Measurements from ENCODE around the gene LRRD1. TPM values are rescaled to one million over a fixed set of nuclear protein-coding genes. Genes with fewer than 3 reads are reported as not detected.
"Not testable (repeated sequence)": the region's sequence is repeated elsewhere in the genome, so short reads cannot be mapped to it uniquely, and the experiment has no call there.

Gene LRRD1
- total RNA-seq, 4 donors from 2014 or later: 0.57 TPM; not detected in 3

DNA sequence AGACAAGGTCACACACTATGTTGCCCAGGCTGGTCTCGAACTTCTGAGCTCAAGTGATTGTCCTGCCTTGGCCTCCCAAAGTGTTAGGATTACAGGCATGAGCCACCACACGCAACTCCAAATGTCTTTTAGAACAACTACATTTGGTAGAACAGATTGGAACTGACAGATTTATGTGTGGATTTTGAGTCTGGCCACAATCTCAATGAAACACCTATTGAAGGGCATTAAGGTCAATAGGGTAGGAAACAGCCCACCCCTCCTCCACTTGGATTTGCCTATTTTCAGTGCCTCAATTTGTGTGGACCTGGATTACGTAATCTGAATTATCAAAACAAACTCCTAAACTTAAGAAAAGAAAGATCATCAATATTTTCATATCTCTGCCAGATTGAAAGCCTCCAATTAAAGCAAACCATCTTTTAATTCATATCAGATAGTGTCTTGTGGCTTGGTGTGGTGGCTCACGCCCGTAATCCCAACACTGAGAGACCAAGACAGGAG is 29.2 kb downstream of the LRRD1 start:
- no peak for DNase-seq
- Histone ChIP-seq H3K4me3 (no peak overlapping the region), H3K27me3 (no peaks in the 10 kb centered on the region), H3K36me3 (no peaks in the 10 kb centered on the region), H3K27ac (no peak overlapping the region), H3K4me1 (no peaks in the 10 kb centered on the region), H3K9me3 (no peaks in the 10 kb centered on the region)
- TF ChIP-seq, protein P1, sequence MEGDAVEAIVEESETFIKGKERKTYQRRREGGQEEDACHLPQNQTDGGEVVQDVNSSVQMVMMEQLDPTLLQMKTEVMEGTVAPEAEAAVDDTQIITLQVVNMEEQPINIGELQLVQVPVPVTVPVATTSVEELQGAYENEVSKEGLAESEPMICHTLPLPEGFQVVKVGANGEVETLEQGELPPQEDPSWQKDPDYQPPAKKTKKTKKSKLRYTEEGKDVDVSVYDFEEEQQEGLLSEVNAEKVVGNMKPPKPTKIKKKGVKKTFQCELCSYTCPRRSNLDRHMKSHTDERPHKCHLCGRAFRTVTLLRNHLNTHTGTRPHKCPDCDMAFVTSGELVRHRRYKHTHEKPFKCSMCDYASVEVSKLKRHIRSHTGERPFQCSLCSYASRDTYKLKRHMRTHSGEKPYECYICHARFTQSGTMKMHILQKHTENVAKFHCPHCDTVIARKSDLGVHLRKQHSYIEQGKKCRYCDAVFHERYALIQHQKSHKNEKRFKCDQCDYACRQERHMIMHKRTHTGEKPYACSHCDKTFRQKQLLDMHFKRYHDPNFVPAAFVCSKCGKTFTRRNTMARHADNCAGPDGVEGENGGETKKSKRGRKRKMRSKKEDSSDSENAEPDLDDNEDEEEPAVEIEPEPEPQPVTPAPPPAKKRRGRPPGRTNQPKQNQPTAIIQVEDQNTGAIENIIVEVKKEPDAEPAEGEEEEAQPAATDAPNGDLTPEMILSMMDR (IDR thresholded peaks at IDR 0.05): no peak
- no peak for TF ChIP-seq POLR2A (IDR thresholded peaks at IDR 0.05)

DNA sequence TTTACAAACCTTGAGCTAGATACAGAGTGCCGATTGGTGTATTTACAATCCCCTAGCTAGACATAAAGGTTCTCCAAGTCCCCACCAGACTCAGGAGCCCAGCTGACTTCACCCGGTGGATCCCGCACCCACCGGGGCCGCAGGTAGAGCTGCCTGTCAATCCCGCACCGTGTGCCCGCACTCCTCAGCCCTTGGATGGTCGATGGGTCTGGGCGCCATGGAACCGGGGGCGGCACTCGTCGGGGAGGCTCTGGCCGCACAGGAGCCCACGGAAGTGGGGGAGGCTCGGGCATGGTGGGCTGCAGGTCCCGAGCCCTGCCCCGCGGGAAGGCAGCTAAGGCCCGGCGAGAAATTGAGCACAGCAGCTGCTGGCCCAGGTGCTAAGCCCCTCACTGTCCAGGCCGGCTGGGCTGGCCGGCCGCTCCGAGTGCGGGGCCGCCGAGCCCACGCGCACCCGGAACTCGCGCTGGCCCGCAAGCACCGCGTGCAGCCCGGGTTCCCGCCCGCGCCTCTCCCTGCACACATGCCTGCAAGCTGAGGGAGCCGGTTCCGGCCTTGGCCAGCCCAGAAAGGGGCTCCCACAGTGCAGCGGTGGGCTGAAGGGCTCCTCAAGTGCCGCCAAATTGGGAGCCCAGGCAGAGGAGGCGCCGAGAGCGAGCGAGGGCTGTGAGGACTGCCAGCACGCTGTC is 35.6 kb downstream of the LRRD1 start:
- not testable (repeated sequence) for H3K27me3 ChIP-seq, H3K4me1 ChIP-seq, H3K9me3 ChIP-seq, H3K27ac ChIP-seq, DNase-seq, H3K4me3 ChIP-seq, H3K36me3 ChIP-seq

DNA sequence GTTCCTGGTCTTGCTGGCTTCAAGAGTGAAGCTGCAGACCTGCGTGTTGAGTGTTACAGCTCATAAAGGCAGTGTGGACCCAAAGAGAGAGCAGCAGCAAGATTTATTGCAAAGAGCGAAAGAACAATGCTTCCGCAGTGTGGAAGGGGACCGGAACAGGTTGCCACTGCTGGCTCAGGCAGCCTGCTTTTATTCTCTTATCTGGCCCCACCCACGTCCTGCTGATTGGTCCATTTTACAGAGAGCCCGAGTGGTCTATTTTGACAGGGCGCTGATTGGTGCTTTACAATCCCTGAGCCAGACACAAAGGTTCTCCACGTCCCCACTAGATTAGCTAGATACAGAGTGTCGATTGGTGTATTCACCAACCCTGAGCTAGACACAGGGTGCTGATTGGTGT is 36.2 kb downstream of the LRRD1 start:
- not testable (repeated sequence) for H3K36me3 ChIP-seq, H3K4me1 ChIP-seq, H3K9me3 ChIP-seq

DNA sequence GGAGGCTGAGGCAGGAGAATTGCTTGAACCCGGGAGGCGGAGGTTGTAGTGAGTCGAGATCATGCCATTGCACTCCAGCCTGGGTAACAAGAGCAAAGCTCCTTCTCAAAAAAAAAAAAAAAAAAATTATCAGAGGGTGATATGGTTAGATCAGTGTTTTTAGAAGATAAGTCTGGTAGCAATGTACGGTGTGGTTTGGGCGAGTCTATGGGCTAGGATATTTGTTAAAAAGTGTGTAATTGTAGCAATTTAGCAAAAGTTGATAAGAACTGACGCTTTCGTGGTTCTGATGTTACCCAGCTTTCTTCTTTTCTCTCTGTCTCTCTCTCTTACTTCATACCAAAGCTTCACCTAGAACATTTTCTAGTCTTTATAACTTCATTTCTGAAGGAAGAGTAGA is 37.8 kb downstream of the LRRD1 start:
- DNase-seq: no peak
- no peaks in the 10 kb centered on the region for H3K4me1 ChIP-seq
- H3K27me3 ChIP-seq: no peaks in the 10 kb centered on the region
- no peaks in the 10 kb centered on the region for H3K36me3 ChIP-seq
- H3K27ac ChIP-seq: no peak overlapping the region
- H3K9me3 ChIP-seq: no peaks in the 10 kb centered on the region
- no peak overlapping the region for H3K4me3 ChIP-seq
- no peak for TF ChIP-seq POLR2A (IDR thresholded peaks at IDR 0.05)

More for the DNA sequence above, 36.2 kb downstream of the LRRD1 start:
- H3K27me3 ChIP-seq, H3K27ac ChIP-seq, DNase-seq, H3K4me3 ChIP-seq: not testable (repeated sequence)

DNA sequence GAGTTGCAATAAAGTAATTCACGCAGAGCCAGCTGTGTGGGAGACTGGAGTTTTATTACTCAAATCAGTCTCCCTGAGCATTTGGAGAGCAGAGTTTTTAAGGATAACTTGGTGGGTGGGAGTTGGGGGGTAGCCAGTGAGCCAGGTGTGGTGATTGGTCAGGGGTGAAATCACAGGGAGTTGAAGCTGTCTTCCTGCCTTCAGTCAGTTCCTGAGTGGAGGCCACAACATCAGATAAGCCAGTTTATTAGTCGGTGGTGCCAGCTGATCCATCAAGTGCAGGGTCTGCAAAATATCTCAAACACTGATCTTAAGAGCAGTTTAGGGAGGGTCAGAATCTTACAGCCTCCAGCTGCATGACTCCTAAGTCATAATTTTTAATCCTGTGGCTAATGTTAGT is 41.4 kb downstream of the LRRD1 start:
- peaks cover 0 to 4% (median 2%) of the 10 kb centered on the region in 4 donors for H3K4me1 ChIP-seq
- no peak overlapping the region for H3K27ac ChIP-seq
- H3K4me3 ChIP-seq: no peak overlapping the region
- H3K27me3 ChIP-seq: no peaks in the 10 kb centered on the region
- H3K9me3 ChIP-seq: no peaks in the 10 kb centered on the region
- TF ChIP-seq, protein P1 (IDR thresholded peaks at IDR 0.05): no peak
- no peak for TF ChIP-seq POLR2A (IDR thresholded peaks at IDR 0.05)
- H3K36me3 ChIP-seq: no peaks in the 10 kb centered on the region
- DNase-seq: no peak

DNA sequence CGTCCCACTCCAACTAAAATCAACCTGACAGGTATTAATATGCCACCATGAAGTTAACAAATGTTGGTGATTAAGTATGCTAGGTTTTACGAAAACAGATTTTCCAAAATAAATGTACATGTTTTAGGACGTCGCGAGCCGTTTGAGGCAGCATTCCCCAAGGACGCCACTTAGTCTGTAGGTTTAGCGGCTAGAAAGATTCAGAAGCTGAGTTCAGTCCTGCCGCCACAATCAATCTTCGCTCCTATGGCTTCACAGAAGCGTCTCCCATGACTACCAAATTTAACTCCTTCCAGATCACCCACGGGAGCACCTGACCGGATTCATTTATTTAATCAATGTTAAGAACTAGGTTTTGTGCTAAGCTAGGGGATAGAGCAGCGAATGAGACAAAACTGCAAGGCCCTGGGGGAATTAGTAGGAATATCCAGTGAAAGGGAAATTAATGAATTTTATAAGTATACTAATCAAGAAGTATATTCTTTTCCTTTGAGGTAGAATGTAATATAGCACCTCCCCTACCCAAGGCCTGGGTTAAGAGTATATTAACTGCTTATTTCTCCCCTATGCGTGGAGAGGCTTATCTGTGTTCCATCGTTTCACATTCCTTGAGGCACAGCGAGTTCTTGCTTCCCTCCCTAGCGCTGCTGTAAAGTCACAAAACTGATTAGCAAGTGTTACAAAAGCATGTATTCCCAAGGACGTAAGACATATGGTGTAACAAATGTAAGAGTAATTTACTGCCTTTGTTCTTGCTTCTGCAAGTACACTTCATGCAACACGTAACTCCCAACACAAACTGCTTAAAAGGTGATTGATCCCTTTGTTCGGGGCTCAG is 43.7 kb downstream of the LRRD1 start:
- H3K4me1 ChIP-seq: peaks cover 0 to 12% (median 2%) of the 10 kb centered on the region in 4 donors
- peak in 2 of 3 donors; percentile 24 to 56 for DNase-seq
- H3K27ac ChIP-seq: peak overlapping the region; percentile 93 to 98 (median 96)
- TF ChIP-seq, protein P1 (IDR thresholded peaks at IDR 0.05): no peak
- TF ChIP-seq POLR2A (IDR thresholded peaks at IDR 0.05): peak; percentile 23 to 25
- no peaks in the 10 kb centered on the region for H3K9me3 ChIP-seq
- H3K4me3 ChIP-seq: peak overlapping the region; percentile 82 to 93 (median 87)
- H3K27me3 ChIP-seq: no peaks in the 10 kb centered on the region
- H3K36me3 ChIP-seq: peaks cover 0 to 9% (median 0%) of the 10 kb centered on the region in 3 donors

Data from Peyer's patch (tissue), 4 donors.